MV-4-11 (cell line): ENCODE measurements around the gene TEAD1.

Experiments used
- DNase-seq: peaks from one replicate; lab custom pipeline; 2025; lab: John Stamatoyannopoulos, UW

Gene TEAD1

DNA sequence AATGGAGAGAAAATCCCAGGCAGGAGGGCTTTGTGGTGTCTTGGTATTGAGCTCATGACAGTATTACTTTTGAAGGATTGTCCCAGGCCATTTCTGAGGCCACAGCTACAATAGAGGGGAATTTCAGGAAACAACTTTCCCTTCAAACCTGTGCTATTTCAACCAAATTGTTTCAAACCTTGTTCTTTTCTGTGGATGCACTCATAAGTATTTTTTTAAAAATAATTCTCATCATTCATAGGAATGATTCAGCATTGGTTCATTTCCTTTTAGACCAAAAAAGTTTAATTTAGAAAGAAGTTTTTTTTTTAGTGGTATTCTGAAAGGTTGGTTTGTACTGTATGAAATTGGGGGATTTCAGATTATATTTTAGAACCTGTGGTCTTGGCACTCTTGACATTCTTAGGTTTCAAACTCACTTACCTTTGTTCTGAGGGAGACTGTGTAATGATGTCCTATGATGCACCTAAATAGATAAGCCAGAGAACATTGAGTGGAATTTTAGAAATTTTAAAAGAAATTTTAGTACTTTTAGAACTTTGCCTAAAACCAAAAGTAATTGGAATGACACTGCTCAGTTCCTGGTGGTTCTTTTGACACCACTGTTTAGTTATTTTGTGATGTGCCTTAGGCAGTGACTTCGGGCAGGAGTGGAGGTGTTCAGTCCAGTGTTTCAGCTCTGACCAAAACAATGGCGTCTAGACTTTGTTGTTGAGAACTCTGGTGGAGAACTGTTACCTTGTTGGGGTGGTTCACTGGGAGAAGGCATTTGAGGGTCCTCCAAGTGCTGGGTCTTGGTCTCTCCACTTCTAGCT is 12.2 kb downstream of the TEAD1 start:
- DNase-seq, result no peak

DNA sequence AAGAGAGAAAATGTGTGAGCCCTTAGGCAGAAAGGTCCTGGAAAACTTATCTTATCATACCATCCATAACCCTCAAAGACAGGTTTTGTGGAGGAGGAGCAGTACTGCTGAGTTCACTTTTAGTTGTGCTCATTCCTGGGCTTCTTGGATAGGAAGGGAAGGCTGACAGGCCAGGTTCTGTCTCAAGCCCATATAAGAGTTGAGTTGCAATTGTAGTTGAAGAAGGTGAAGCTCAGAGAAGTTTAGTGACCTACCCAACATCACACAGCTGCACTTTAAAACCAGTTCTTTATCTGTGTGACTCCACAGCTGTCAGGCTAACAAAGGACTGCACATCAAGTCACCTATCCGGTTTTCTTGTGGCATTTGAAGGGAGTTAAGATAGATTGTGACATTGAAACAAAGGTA is 13.0 kb downstream of the TEAD1 start:
- DNase-seq, result no peak

DNA sequence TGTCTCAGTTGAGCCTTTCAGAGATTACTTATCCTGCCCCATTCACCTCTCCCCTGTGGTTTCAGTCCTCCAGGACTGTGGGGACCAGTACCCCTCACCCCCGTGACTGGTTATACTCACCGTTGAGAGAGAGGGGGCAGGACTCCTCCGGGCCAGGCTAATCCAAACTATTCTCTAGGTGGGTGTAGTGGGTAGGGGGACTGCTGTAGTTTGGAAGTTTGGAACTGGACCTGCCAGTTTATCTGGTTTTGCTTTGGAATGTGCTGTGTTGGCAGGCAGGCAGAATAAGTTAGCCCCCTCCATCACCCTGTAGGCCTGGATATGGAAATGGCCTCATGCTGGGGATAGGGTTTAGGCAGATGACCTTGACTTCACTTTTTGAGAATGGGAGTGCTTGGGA is 13.5 kb downstream of the TEAD1 start:
- DNase-seq, result no peak

DNA sequence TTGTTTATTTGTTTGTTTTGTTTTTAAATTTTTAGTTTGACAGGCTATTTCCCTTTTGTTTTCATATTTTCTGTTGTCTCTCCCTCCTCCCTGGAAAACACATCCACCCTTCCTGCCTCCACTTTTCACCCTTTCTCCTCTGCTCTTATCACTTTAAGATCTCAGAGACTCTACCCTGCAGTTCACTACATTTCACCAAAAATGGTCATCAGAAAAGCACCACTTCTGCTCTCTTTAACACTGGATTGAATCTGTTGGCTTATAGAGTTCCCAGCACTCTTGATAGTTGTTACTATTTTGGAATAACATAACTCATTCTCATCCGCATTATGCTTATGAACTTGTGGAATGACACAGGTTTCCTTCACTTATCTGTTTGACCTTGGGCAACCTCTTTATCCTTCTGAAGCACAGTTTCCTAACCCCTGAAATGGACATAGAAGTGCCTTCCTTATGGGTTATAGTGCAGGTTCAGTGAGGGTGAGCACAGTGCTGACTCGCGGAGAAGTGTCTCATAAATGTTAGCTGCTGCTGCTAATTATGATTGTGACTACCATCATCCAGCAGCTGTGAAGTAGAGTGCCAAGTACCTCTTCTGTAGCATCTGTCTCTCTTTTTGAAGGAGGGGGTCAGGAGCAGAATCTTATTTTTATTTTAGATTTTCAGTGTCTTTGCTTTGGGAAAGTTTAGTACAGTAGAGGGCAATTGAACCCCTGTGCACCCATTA is 15.0 kb downstream of the TEAD1 start:
- no peak for DNase-seq

DNA sequence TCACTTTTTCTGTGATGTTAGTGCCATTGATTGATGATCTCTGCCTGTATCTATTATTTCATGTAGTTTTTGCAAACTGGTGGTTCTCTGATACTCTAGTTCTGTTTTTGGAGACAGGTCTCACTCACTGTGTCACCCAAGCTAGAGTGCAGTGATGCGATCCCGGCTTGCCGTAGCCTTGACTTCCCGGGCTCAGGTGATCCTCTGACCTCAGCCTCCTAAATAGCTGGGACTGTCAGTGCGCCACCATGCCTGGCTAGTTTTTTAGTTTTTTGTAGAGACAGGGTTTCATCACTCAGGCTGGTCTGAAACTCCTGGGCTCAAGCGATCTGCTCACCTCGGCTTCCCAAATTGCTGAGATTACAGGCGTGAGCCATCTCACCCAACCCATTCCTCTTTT is 16.4 kb downstream of the TEAD1 start:
- DNase-seq, result no peak

DNA sequence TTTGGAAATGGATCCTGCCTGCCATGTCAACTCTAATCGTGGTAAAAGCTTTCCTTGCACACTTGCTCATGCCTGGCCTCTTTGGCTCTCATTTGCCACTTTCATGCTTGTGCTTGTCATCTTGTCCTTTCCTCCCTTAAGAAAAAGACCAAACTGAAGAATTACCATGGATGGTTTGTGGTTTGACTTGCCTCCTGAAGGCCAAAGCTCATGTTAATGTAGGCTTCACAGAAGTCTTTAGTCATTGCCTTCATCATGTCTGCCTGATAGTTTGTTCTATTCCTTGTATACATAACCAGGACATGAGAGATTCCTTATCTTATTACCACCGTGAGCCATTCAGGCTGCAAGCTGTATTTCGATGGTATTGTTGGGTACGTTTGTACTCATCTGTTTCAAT is 17.3 kb downstream of the TEAD1 start:
- DNase-seq, result no peak

DNA sequence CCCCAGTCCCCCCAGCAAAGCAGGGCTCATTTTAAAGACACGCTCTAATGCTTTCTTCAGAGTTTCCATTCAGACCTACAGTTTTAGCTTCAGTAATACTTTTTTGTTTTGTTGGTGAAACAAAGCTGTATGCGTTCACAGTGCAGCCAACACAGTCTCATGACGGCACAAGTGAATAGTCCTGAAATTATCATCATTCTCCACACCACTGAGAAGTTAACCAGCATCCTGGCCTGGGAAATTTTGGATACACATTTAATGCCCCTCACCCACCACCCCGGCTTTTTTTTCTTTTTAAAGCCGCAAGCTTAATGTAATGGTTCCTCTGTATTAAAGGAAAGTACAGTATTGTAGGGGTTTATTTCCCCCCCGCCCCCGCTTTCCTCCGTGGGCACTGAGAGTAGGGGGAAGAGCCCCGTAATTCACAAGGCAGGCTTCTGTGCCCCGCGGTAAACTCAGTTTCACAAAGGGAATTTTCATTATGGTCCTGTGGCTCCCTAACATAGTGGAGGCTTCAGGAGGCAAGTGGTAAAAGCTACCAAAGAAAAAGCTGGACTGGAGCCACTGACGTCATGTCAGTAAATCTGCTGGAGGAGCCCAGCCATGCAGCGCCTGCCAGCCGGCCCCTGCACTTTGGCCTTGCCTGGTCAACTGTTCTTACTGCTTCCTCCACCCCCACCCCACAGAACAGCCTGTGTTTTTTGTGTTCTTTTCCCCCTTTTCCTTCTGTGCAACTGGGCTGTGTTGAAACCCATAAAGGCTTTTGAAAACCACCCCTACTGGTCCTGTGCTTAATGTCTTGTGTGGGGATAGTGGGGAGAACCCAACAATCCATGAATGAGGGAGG is 18.2 kb downstream of the TEAD1 start:
- no peak for DNase-seq

DNA sequence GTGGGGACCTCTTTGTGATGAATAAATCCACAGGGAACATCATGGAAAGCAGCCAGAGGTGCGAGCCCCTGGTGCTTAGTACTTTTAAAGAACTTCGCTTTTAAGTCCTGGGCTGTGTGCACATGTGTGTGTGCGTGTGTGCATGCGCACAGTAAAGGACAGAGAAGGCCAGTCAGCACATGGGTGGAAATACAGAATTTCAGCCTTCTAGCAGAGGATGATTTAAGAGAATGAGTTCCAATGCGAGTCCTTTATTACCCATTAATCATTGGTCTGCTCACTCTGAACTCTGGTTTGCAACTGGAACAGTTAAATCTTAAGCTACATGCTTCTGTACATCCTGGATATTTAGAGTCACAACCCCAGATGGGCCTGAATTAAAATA is 18.9 kb downstream of the TEAD1 start:
- DNase-seq, result no peak

DNA sequence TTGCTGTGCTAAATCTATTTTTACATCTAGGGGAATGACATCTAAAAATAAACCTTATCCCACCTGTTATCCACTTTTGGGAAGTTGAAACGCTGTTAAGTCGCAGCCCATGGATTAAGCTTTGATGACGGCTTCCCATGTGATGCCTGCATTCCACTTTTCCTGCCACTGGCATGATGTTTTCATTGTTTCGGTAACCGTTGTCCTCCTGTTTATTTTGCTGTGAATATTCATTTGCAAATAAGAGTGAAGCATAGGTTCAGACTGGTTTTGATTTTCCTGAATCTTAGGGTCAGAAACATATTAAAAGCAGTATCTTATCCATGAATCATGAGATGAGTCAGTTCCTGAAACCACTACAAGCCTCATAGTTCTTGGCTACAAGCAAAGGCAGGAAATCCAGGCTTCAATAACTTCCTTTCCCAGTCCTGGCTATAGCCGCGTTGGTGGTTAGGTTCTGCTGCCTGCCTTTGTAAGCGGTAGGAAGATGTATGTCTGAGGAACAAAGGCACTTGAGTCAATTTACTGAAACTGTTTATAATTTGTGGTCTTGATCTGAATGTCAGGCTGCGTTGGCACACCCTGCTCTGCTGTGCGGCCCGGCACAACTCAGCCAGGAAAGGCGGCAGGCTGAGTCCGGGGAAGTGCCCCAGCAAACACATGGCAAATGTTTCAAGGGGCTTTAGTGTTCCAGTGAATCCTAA is 19.4 kb downstream of the TEAD1 start:
- peak; percentile 92 for DNase-seq

DNA sequence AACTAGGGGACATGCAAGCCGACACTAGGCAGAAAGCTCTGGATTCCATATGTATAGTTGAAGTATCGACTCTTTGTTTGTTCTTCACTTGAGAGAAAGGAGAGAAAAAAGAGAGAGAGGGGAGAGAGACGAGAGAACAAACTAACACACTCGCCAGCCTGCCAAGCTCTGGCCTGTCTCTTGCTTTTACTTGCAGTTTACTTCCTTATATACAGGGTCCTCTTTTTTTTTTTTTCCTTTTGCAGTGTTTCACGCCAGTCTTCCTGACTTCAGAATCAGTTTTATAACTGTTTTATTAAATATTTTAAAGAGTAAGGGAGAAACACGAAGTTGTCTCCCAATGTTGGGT is 19.9 kb downstream of the TEAD1 start:
- DNase-seq, result peak; percentile 46

DNA sequence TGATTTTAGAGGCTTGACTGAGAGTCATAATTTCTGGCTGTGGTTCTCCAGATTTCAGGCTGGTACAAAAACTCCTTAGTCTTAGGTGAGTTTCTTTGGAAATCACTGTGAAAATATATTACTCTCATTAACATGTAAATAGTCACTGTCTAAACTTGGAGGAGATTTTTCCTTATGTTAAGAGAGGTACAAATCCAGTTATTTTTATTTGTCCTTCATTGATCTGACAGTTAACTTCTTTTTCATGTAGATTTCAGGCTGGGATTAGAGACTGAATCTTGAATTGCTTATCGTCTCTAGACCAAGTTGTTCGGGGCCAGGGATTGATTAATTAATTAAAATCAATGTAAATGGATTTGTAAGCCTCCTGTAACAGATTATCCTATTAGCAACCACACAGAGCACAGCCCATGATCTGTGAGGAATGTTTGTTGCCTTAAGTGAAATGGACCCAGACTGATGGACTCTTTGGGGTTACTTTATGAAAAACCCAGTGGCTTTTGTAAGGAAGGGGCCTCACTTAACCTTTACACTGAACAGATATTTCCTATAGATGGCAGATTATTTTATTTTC is 21.1 kb downstream of the TEAD1 start:
- DNase-seq, result no peak

DNA sequence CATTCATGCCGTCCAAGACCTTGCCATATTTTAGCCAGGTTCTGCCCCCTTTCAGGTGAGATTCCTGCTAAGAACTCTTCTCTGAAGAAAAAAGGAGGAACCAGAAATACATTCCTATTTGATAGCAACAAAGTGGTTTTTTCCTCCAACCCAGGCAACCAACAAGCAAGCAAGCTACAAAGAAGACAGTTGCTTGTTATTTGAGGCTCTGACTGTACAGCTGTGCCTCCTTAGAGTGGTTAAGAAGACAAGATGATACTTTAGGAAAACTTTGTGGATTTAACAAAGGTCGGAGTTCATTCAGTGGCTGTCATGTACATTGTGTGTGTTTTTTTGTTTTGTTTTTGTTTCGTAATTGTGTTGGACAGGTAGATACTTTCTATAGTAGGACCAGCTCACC is 21.7 kb downstream of the TEAD1 start:
- no peak for DNase-seq

DNA sequence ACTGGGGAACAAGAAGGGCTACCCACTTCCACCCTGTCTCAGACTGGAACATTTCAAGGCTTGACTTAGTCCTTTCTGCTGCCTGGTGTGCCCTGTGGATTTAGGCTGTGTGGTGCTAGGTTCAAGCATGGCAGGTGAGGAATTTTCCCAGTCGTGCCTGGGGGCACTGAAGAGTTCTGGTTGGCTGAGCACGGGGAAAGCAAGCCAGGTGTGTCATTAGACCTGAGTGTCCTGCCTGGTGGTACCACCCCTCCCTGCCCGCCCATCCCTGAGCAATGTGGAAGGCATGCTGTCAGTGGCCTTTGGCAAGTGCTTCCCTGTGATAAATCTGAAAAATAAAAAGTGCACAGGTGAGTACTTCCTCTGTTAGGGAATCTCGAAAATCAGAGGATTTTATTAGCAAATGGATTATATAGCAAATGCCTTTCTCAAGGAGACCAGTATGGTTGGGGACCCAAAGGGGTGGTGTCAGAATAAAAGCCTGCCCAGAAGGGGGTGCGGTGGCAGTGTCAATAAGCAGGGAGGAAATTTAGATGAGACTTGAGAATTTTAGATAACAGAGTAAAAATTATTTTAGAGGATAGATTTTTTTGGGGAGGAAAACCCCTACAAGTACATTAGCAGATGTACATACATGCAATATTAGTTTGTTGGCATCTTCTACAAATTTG is 22.8 kb downstream of the TEAD1 start:
- DNase-seq, result no peak

DNA sequence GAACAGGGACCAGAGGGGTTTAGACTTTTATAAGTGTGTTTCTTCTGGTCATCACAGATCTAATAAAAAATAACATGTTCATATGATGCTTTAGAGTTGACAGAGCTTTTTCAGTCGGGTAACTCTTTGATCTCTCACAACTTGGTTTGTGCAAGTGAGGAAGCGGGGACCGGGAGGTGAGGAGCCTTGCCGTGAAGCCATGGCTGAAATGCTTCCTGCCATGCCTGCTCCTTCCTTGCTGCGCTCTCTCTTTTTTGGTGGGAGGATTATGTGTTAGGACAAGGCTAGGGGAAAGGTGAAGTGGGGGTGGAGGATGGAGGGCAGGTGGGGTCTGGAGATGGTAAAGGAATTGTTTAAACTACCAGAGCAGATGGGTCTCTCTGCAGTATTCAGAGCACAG is 23.8 kb downstream of the TEAD1 start:
- no peak for DNase-seq

DNA sequence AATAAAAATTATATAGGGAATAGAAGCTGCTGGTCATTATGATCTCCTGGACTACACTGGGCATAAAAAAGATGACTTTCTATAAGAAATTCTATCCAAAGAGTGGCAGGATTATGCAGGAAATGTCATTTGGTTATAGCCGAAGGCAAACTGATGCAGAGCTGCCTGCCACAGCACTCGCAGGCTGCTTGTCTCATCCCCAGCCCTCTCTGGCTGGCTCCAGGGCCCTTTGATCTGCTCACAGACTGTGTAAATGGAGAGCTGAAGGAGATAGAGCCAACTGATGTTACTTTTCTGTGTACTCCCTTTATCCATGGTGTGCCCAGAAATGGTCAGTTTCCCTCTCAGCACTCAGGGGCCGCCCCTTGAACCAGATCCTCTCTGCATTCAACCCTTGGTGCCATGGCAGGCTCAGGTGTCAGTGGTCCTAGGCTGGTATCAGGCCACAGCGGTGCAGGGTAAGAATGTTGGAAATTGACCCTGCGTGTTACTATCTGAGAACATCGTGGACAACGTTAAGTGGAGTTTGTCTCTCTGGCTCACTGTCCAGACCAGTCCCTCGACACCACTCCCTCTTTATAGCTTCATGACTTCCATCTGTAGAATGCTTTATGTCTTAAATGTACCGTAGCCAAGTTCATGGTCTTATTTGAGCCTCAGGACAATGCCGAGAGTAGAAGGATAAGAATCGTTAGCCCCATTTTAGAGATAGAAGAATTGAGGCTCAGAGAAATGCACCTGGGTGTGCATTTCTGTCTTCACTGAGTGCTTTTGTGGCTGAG is 27.8 kb downstream of the TEAD1 start:
- DNase-seq, result no peak

DNA sequence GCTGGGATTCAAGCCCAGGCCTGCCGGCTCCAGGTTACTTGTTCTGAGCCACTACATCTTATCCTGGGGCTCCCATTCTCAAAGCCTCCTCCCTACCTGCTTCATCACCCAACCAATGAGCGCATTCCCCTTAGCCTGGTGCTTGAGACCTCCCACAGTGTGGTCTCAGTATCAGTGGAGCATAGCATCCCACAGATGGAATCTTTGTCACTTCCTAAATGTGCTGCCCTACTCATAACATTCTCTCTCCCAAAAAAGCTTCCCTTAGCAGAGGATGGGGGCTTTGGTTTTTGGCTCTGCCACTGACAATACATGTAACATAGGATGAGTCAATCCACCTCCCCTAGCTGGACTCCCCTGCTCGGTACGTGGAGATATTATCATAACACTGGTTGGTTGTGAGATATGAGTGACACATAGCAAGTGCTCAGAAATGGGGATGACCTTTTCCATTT is 28.8 kb downstream of the TEAD1 start:
- no peak for DNase-seq

DNA sequence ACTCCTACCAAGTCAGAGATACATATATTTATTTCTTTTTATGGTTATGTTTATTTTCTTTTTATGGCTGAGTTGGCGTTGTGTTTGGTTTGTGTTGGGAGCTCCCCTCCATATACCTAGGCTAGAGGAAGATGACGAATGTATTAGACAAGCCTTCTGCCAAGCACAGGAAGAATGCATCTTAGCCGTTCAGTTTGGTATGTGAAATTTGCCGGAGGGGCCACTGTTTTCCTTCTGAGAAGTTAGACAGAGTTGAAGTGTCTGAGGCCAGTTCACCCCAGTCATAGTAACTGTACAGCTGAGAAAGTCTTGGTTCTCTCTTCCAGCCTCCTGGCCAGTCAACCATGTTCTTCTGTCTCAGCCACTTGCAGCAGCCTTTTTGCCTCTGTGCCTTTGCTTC is 29.8 kb downstream of the TEAD1 start:
- DNase-seq, result no peak

DNA sequence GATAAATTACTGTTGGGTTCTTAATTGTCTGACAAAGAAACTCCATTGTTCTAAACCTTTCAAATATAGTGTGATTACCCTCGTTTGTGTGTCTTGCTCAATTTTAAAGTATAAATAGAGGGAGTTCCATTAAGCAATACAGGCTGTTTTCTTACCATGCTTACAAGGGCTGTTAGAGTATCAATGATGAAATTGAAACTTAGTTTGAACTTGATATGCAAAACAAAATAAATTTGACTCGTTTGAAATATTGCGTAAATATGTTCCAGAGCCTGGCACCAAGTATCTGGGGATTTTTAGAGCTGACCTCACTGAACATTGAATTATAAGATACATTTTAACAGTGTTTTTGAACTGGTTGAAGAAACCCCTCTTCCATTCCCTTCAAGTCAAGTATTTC is 31.7 kb downstream of the TEAD1 start:
- no peak for DNase-seq

DNA sequence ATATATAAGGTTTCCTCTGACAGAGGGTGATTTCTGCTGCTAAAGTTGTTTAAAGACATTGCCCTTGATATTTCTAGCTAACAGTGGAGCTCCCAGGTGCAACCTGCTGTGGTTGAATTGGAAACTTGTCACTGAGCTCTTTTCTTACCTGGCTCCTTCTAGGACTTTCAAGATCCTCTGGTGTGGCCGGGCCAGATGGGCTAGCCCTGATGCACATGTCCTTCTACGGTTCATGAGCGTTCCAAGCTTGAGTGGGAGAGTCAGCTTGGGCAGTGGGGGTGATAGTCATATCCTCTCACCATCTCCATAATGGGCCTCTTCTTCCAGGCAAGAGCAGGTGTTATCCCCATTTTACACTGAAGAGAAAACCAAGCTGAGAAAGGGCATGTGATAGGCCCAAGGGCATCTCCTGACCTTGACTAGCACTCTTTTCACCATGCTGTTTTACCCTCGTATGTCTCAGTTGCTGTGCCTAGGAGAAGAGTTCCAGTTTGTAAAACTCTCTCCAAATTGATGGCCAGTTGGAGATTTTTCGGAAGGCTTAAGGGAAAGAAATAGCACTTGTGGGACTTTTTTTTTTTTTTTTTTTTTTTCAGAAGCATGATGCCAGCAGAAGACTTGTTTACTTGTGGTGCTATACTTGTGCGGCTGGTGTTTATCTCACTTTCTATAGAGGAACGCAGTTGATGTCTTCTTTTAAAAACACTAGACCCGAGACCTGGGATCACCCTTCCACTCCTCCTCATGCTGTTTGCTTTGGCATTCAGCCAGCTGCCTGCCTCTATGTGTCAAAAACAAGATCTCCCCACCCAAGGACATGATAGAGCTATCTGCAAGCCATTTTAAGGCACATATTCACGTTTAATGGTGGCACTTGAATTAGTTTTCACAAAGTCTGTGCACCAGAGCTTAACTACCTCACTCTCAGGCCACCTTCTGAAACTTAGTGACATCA is 32.6 kb downstream of the TEAD1 start:
- no peak for DNase-seq
